Gastroesophageal sphincter (tissue), 4 donors: ENCODE results near the gene NRXN3. TPM values are rescaled to one million over a fixed set of nuclear protein-coding genes. Genes with fewer than 3 reads are reported as not detected.

Experiments
- ATAC-seq: fragments of 150-250 bp; one replicate; pipeline ENCODE4 v1.9.1; 2016; ENCODE audit warnings: mild to moderate bottlenecking, moderate library complexity
- H3K27ac ChIP-seq, 4 donors: fragments of 200-600 bp; sonication (generic) in 3 of 4; 1 replicate in 3 of 4; 2 replicates in 1 of 4; pipeline ENCODE4 v1.5.1; 2016 to 2019
- H3K27me3 ChIP-seq: fragments of 200-600 bp; sonication (generic); one replicate; pipeline ENCODE4 v1.5.1; 2019
- H3K36me3 ChIP-seq, 2 donors: fragments of 200-600 bp; sonication (generic); one replicate each; pipeline ENCODE4 v1.5.1; 2019; ENCODE audit warnings: control low read depth in 1 of 2
- H3K4me1 ChIP-seq, 3 donors: fragments of 200-600 bp; sonication (generic); 1 replicate in 2 of 3; 2 replicates in 1 of 3; pipeline ENCODE4 v1.5.1; 2016 to 2019; ENCODE audit warnings: control low read depth in 2 of 3
- H3K4me3 ChIP-seq, 2 donors: fragments of 200-600 bp; sonication (generic); one replicate each; pipeline ENCODE4 v1.5.1; 2019; ENCODE audit warnings: mild to moderate bottlenecking in 1 of 2, moderate library complexity in 1 of 2
- H3K9me3 ChIP-seq, 3 donors: fragments of 200-600 bp; sonication (generic); one replicate each; pipeline ENCODE4 v1.5.1; 2017 to 2019; ENCODE audit warnings: control low read depth in 2 of 3
- EP300 ChIP-seq: sonication (generic); formaldehyde crosslinking; IDR thresholded peaks from one replicate; pipeline ENCODE4 v1.6.1; 2017; ENCODE audit warnings: antibody characterized with exemption, mild to moderate bottlenecking
- POLR2A ChIP-seq, 2 donors: fragments of 450-650 bp; IDR thresholded peaks; one replicate each; pipeline ENCODE4 v1.6.1; 2017; ENCODE audit warnings: antibody characterized with exemption in 2 of 2, mild to moderate bottlenecking in 2 of 2, moderate library complexity in 1 of 2
- POLR2AphosphoS5 ChIP-seq: sonication (generic); formaldehyde crosslinking; IDR thresholded peaks from one replicate; pipeline ENCODE4 v1.6.1; 2017; ENCODE audit warnings: antibody characterized with exemption
- WGBS, 2 donors: methylation state at CpG; one replicate each; pipeline ENCODE4 v1.1.5; 2018; ENCODE audit warnings: low coverage in 1 of 2; 5-methylcytosine and 5-hydroxymethylcytosine counted together
- total RNA-seq, 4 donors: library from RNA; depleted of rRNA; stranded (reverse); fragments of >200 nt; gene quantifications; one replicate each; pipeline ENCODE4 v1.1.0, GENCODE V29; 2016
- TF ChIP-seq, protein P1 (sequence below), 4 experiments: fragments of 200-600 bp in 2 of 4; fragments of 450-650 bp in 2 of 4; sonication (generic) in 1 of 4; IDR thresholded peaks; one replicate each; pipeline ENCODE4 v1.5.1; 2017 to 2019; ENCODE audit warnings: antibody characterized with exemption in 4 of 4, mild to moderate bottlenecking in 2 of 4, moderate library complexity in 2 of 4

The NRXN3 gene
- total RNA-seq, 4 donors from 2014 or later, result 74.2 to 192 (median 98.2) TPM

- Histone ChIP-seq H3K9me3 (no peaks in the 10 kb centered on the region), H3K27ac (no peak overlapping the region), H3K36me3 (peaks cover 0 to 6% of the 10 kb centered on the region in 2 donors), H3K27me3 (no peaks in the 10 kb centered on the region), H3K4me1 (peaks cover 0 to 12% (median 0%) of the 10 kb centered on the region in 3 donors), H3K4me3 (no peak overlapping the region)
- no peak for TF ChIP-seq POLR2A (IDR thresholded peaks at IDR 0.05)
- TF ChIP-seq EP300, result no peak
- no peak for ATAC-seq
- 34 to 72% methylated on average over 2 of the region's 2 CpGs for WGBS, 2 donors
Measured at GRCh38 chr14:79306546-79306945, 1136.4 kb downstream of the NRXN3 start.

DNA sequence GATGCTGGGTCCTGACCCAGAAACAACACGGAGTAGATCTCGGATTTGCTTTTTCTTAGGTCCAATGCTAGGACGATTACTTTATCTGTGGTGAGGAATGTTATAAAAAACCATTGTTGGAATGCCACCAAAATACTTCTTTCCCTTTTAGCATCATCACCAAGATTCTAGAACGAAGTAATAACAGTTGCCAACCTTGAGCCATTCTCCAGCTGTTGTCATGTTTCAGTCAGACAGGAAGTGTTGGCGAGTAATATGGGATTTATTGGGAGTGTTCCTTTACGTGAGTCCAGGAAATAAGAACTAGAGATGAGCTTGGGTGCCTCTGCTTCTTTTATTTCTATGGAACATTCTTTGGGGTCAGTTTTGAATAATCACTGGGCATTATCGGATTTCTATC lies 1148.2 kb downstream of the NRXN3 start:
- 44 to 54% methylated on average over 6 to 7 of the region's 7 CpGs for WGBS, 2 donors
- H3K27me3 ChIP-seq, result no peaks in the 10 kb centered on the region
- no peak for TF ChIP-seq POLR2A (IDR thresholded peaks at IDR 0.05)
- TF ChIP-seq, protein P1, sequence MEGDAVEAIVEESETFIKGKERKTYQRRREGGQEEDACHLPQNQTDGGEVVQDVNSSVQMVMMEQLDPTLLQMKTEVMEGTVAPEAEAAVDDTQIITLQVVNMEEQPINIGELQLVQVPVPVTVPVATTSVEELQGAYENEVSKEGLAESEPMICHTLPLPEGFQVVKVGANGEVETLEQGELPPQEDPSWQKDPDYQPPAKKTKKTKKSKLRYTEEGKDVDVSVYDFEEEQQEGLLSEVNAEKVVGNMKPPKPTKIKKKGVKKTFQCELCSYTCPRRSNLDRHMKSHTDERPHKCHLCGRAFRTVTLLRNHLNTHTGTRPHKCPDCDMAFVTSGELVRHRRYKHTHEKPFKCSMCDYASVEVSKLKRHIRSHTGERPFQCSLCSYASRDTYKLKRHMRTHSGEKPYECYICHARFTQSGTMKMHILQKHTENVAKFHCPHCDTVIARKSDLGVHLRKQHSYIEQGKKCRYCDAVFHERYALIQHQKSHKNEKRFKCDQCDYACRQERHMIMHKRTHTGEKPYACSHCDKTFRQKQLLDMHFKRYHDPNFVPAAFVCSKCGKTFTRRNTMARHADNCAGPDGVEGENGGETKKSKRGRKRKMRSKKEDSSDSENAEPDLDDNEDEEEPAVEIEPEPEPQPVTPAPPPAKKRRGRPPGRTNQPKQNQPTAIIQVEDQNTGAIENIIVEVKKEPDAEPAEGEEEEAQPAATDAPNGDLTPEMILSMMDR (IDR thresholded peaks at IDR 0.05), result no peak
- TF ChIP-seq EP300, result no peak
- no peak for TF ChIP-seq POLR2AphosphoS5

DNA sequence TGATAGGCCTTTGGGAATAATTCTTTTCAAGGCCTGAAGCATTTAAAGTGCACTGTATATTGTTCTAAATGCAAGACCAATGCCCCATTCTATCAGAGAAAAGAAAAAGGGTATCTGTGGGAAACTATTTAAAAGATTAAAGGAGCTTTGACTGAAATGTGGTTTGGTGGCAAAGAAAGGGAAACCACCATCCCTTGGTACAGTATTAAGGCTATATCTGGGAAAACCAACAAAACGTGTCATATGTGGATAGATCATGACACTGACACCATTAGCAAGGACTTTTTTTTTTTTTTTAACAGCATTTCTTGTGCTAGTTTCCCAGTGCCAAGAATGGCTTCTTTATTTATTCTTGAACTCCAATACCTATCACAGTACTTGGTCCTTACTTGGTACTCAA lies 1150.4 kb downstream of the NRXN3 start:
- no peak for ATAC-seq
- peaks cover 3 to 34% (median 3%) of the 10 kb centered on the region in 3 donors for H3K4me1 ChIP-seq
- WGBS, 2 donors, result 25 to 36% methylated on average over 1 of the region's 1 CpG

More for the DNA sequence above, 1148.2 kb downstream of the NRXN3 start:
- Histone ChIP-seq H3K4me3 (no peak overlapping the region), H3K9me3 (no peaks in the 10 kb centered on the region), H3K27ac (no peak overlapping the region), H3K4me1 (peaks cover 0 to 28% (median 3%) of the 10 kb centered on the region in 3 donors), H3K36me3 (no peaks in the 10 kb centered on the region)
- no peak for ATAC-seq

DNA sequence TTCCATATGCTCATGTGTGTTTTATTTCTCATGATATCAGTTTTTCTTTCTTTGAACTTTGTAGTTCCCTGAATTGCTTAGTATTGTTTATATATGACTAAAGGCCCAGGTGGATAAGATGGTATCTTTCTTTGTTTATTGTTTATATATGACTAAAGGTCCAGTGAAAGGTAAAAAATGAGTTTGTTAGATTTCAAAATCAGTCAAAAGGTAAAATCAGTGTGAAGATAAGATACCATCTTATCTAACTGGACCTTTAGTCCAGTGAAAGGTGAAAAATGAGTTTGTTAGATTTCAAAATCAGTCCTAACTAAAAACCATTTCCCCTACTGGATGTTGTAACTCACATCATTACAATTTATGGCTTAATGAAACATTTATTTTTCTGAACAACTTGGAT lies 1150.9 kb downstream of the NRXN3 start:
- no peak for ATAC-seq
- Histone ChIP-seq H3K36me3 (no peaks in the 10 kb centered on the region), H3K9me3 (no peaks in the 10 kb centered on the region), H3K27me3 (no peaks in the 10 kb centered on the region), H3K4me1 (peaks cover 3 to 39% (median 3%) of the 10 kb centered on the region in 3 donors), H3K4me3 (no peak overlapping the region), H3K27ac (no peak overlapping the region)
- TF ChIP-seq EP300 (no peak), POLR2A (IDR thresholded peaks at IDR 0.05) (no peak), POLR2AphosphoS5 (no peak)
- TF ChIP-seq, protein P1 (IDR thresholded peaks at IDR 0.05), result no peak

More for the DNA sequence above, 1150.4 kb downstream of the NRXN3 start:
- H3K9me3 ChIP-seq, result no peaks in the 10 kb centered on the region
- H3K4me3 ChIP-seq, result no peak overlapping the region
- H3K27me3 ChIP-seq, result no peaks in the 10 kb centered on the region
- TF ChIP-seq, protein P1 (IDR thresholded peaks at IDR 0.05), result no peak
- no peak for TF ChIP-seq POLR2A (IDR thresholded peaks at IDR 0.05)
- no peak for TF ChIP-seq EP300
- TF ChIP-seq POLR2AphosphoS5, result no peak
- H3K36me3 ChIP-seq, result no peaks in the 10 kb centered on the region
- H3K27ac ChIP-seq, result no peak overlapping the region

- Histone ChIP-seq H3K27me3 (no peaks in the 10 kb centered on the region), H3K9me3 (no peaks in the 10 kb centered on the region), H3K36me3 (no peaks in the 10 kb centered on the region), H3K4me1 (peaks cover 0 to 17% (median 3%) of the 10 kb centered on the region in 3 donors), H3K4me3 (no peak overlapping the region), H3K27ac (no peak overlapping the region)
- WGBS, 2 donors, result 49 to 60% methylated on average over 2 of the region's 2 CpGs
- TF ChIP-seq POLR2A (IDR thresholded peaks at IDR 0.05) (no peak), EP300 (no peak), POLR2AphosphoS5 (no peak)
- TF ChIP-seq, protein P1 (IDR thresholded peaks at IDR 0.05), result no peak
- no peak for ATAC-seq
Measured at GRCh38 chr14:79325071-79325470, 1154.9 kb downstream of the NRXN3 start.
